OCI-LY1 (cell line): ENCODE data around the gene ERBB4.

ENCODE experiments used
- EZH2 ChIP-seq: fragments of 200-600 bp; sonication (generic), shearing (Covaris generic); IDR thresholded peaks from 2 replicates; pipeline ENCODE4 v1.8.0; 2017; ENCODE audit warnings: borderline replicate concordance, mixed run types, mild to moderate bottlenecking, antibody characterized with exemption, low read length, moderate library complexity, mixed read lengths
- TF ChIP-seq, protein P1 (sequence below): fragments of 200-600 bp; sonication (generic), shearing (Covaris generic); IDR thresholded peaks from 2 replicates; pipeline ENCODE4 v1.5.1; 2017; ENCODE audit warnings: mild to moderate bottlenecking, antibody characterized with exemption, low read length, moderate library complexity, mixed read lengths

- TF ChIP-seq, protein P1, sequence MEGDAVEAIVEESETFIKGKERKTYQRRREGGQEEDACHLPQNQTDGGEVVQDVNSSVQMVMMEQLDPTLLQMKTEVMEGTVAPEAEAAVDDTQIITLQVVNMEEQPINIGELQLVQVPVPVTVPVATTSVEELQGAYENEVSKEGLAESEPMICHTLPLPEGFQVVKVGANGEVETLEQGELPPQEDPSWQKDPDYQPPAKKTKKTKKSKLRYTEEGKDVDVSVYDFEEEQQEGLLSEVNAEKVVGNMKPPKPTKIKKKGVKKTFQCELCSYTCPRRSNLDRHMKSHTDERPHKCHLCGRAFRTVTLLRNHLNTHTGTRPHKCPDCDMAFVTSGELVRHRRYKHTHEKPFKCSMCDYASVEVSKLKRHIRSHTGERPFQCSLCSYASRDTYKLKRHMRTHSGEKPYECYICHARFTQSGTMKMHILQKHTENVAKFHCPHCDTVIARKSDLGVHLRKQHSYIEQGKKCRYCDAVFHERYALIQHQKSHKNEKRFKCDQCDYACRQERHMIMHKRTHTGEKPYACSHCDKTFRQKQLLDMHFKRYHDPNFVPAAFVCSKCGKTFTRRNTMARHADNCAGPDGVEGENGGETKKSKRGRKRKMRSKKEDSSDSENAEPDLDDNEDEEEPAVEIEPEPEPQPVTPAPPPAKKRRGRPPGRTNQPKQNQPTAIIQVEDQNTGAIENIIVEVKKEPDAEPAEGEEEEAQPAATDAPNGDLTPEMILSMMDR = no peak
- no peak for TF ChIP-seq EZH2
These were observed 177.3 kb downstream of the ERBB4 start for GRCh38 chr2:212361174-212361756.
